ENCODE measurements around the gene LRRC75A.
"Not testable (repeated sequence)": the region's sequence is repeated elsewhere in the genome, so short reads cannot be mapped to it uniquely, and the experiment has no call there.

LRRC75A gene

GRCh38 chr17:16472539-16472938 lies 19.5 kb downstream of the LRRC75A start:
- DNase-seq (ENCODE audit: low spot score) = no peak

GRCh38 chr17:16471295-16471694 lies 20.7 kb downstream of the LRRC75A start:
- no peak for DNase-seq (ENCODE audit: low spot score)

- peak; percentile 25 for DNase-seq (ENCODE audit: low spot score)
Observed at GRCh38 chr17:16470265-16470664, 21.7 kb downstream of the LRRC75A start.

- no peak for DNase-seq (ENCODE audit: low spot score)
Observed at GRCh38 chr17:16468428-16468992, 23.5 kb downstream of the LRRC75A start.

- DNase-seq (ENCODE audit: low spot score) = no peak
Observed at GRCh38 chr17:16467886-16468285, 24.1 kb downstream of the LRRC75A start.

GRCh38 chr17:16467044-16467443 lies 24.9 kb downstream of the LRRC75A start:
- DNase-seq (ENCODE audit: low spot score) = no peak

- DNase-seq (ENCODE audit: low spot score) = no peak
Observed at GRCh38 chr17:16466407-16466806, 25.6 kb downstream of the LRRC75A start.

- DNase-seq (ENCODE audit: low spot score) = no peak
Observed at GRCh38 chr17:16465861-16466338, 26.1 kb downstream of the LRRC75A start.

GRCh38 chr17:16465052-16465312 lies 27.0 kb downstream of the LRRC75A start:
- no peak for DNase-seq (ENCODE audit: low spot score)

- DNase-seq (ENCODE audit: low spot score) = no peak
Observed at GRCh38 chr17:16464303-16465051, 27.5 kb downstream of the LRRC75A start.

- DNase-seq (ENCODE audit: low spot score) = peak; percentile 88
Observed at GRCh38 chr17:16463358-16464302, 28.4 kb downstream of the LRRC75A start.

GRCh38 chr17:16462070-16462864 lies 29.7 kb downstream of the LRRC75A start:
- no peak for DNase-seq (ENCODE audit: low spot score)

- no peak for DNase-seq (ENCODE audit: low spot score)
Observed at GRCh38 chr17:16461606-16461866, 30.5 kb downstream of the LRRC75A start.

- no peak for DNase-seq (ENCODE audit: low spot score)
Observed at GRCh38 chr17:16460796-16461605, 31.0 kb downstream of the LRRC75A start.

GRCh38 chr17:16459855-16460550 lies 32.0 kb downstream of the LRRC75A start:
- no peak for DNase-seq (ENCODE audit: low spot score)

- DNase-seq (ENCODE audit: low spot score) = no peak
Observed at GRCh38 chr17:16459271-16459670, 32.7 kb downstream of the LRRC75A start.

- no peak for DNase-seq (ENCODE audit: low spot score)
Observed at GRCh38 chr17:16456742-16457316, 35.2 kb downstream of the LRRC75A start.

GRCh38 chr17:16455997-16456741 lies 35.8 kb downstream of the LRRC75A start:
- no peak for DNase-seq (ENCODE audit: low spot score)

GRCh38 chr17:16453493-16453851 lies 38.5 kb downstream of the LRRC75A start:
- no peak for DNase-seq (ENCODE audit: low spot score)

GRCh38 chr17:16452268-16452667 lies 39.7 kb downstream of the LRRC75A start:
- DNase-seq (ENCODE audit: low spot score) = not testable (repeated sequence)
